Right lobe of liver (tissue), 6 donors: Measurements from ENCODE around the gene MTUS2. TPM values are rescaled to one million over a fixed set of nuclear protein-coding genes. Genes with fewer than 3 reads are reported as not detected.

ENCODE experiments used
- ATAC-seq, 4 donors: fragments of 200-7000 bp; cut with Tn5 transposase; one replicate each; pipeline ENCODE4 v1.9.1; 2020; ENCODE audit warnings: mild to moderate bottlenecking in 4 of 4, moderate library complexity in 4 of 4
- DNase-seq, 3 donors: peaks; one replicate each; pipeline ENCODE4 v3.0.0-alpha.2; 2020
- H3K27ac ChIP-seq, 3 donors: fragments of 200-600 bp; one replicate each; pipeline ENCODE4 v1.8.0; 2022
- H3K27me3 ChIP-seq, 2 donors: fragments of 200-600 bp; one replicate each; pipeline ENCODE4 v1.8.0; 2022
- H3K36me3 ChIP-seq, 4 donors: fragments of 200-600 bp; sonication (generic) in 1 of 4; one replicate each; pipeline versions ENCODE4 v1.5.1 to v1.8.0; 2017 to 2022; ENCODE audit warnings: control low read depth in 1 of 4
- H3K4me1 ChIP-seq, 4 donors: fragments of 200-600 bp; sonication (generic) in 1 of 4; one replicate each; pipeline versions ENCODE4 v1.5.1 to v1.8.0; 2017 to 2022; ENCODE audit warnings: control low read depth in 1 of 4
- H3K4me3 ChIP-seq, 3 donors: fragments of 200-600 bp; one replicate each; pipeline ENCODE4 v1.8.0; 2022
- H3K9me3 ChIP-seq, 4 donors: fragments of 200-600 bp; sonication (generic) in 1 of 4; one replicate each; pipeline versions ENCODE4 v1.5.1 to v1.8.0; 2017 to 2022; ENCODE audit warnings: control low read depth in 1 of 4
- POLR2A ChIP-seq: fragments of 450-650 bp; IDR thresholded peaks from one replicate; pipeline ENCODE4 v1.6.1; 2017; ENCODE audit warnings: antibody characterized with exemption, mild to moderate bottlenecking
- WGBS: methylation state at CpG from one replicate; pipeline ENCODE4 v1.1.6; 2018; ENCODE audit warnings: low coverage, low lambda C conversion rate; ENCODE audit not compliant: insufficient coverage; ENCODE audit errors: missing lambda C conversion rate; 5-methylcytosine and 5-hydroxymethylcytosine counted together
- intact Hi-C, 2 donors: fragments of 100-400 bp; cut with DNase I; formaldehyde crosslinking; loops; one replicate each; pipeline versions ENCODE4 v1.11.2 to v1.14.1; 2022
- total RNA-seq, 6 experiments: library from RNA; depleted of rRNA in 2 of 6; stranded (reverse); fragments of >200 nt in 2 of 6; fragmentation: NEBNext Ultra II Directional in 3 of 6; extraction: Animal tissue kit (Norgen Biotek cat#: 25700) in 3 of 6; gene quantifications; one replicate each; pipeline versions ENCODE4 v1.1.0 to v1.2.4, GENCODE V29; 2016 to 2023
- TF ChIP-seq, protein P1 (sequence below), 4 donors: fragments of 200-600 bp in 3 of 4; fragments of 450-650 bp in 1 of 4; IDR thresholded peaks; one replicate each; pipeline versions ENCODE4 v1.5.1 to v1.8.0; 2016 to 2022; ENCODE audit warnings: antibody characterized with exemption in 4 of 4, mild to moderate bottlenecking in 2 of 4
- donor health status: DM: no; HTN: yes; CAD: no.
- donor health status: DM: no; HTN: no; CAD: no.
- donor health status: DM: no; HTN: no; CAD: no.
- donor health status: DM: no; HTN: yes; CAD: no.
- donor health status: DM: no; HTN: yes; CAD: no.

MTUS2 gene
- total RNA-seq, 6 experiments from 2014 or later, result 0.15 to 2.2 (median 0.98) TPM

- no peak for TF ChIP-seq POLR2A
- TF ChIP-seq, protein P1, sequence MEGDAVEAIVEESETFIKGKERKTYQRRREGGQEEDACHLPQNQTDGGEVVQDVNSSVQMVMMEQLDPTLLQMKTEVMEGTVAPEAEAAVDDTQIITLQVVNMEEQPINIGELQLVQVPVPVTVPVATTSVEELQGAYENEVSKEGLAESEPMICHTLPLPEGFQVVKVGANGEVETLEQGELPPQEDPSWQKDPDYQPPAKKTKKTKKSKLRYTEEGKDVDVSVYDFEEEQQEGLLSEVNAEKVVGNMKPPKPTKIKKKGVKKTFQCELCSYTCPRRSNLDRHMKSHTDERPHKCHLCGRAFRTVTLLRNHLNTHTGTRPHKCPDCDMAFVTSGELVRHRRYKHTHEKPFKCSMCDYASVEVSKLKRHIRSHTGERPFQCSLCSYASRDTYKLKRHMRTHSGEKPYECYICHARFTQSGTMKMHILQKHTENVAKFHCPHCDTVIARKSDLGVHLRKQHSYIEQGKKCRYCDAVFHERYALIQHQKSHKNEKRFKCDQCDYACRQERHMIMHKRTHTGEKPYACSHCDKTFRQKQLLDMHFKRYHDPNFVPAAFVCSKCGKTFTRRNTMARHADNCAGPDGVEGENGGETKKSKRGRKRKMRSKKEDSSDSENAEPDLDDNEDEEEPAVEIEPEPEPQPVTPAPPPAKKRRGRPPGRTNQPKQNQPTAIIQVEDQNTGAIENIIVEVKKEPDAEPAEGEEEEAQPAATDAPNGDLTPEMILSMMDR (IDR thresholded peaks at IDR 0.05), result no peak
- no peak overlapping the region for H3K27ac ChIP-seq
- ATAC-seq, result no peak
- H3K27me3 ChIP-seq, result no peaks in the 10 kb centered on the region
- intact Hi-C loops, result no loop called here
- no peak for DNase-seq
- no peaks in the 10 kb centered on the region for H3K4me1 ChIP-seq
- no peaks in the 10 kb centered on the region for H3K9me3 ChIP-seq
- H3K36me3 ChIP-seq, result no peaks in the 10 kb centered on the region
- no peak overlapping the region for H3K4me3 ChIP-seq
Measured at GRCh38 chr13:29457299-29457698, 637.2 kb downstream of the MTUS2 start.

GRCh38 chr13:29458419-29458818 lies 638.3 kb downstream of the MTUS2 start:
- no peak for TF ChIP-seq POLR2A
- TF ChIP-seq, protein P1 (IDR thresholded peaks at IDR 0.05), result no peak
- ATAC-seq (no peak), DNase-seq (no peak)
- no peak overlapping the region for H3K27ac ChIP-seq
- H3K27me3 ChIP-seq, result no peaks in the 10 kb centered on the region
- intact Hi-C loops, result no loop called here
- 100% methylated on average over 1 of the region's 1 CpG for WGBS
- H3K36me3 ChIP-seq, result no peaks in the 10 kb centered on the region
- no peak overlapping the region for H3K4me3 ChIP-seq
- H3K9me3 ChIP-seq, result no peaks in the 10 kb centered on the region
- H3K4me1 ChIP-seq, result no peaks in the 10 kb centered on the region

GRCh38 chr13:29459813-29460355 lies 639.7 kb downstream of the MTUS2 start:
- H3K27me3 ChIP-seq, result no peaks in the 10 kb centered on the region
- TF ChIP-seq POLR2A, result no peak
- TF ChIP-seq, protein P1 (IDR thresholded peaks at IDR 0.05), result no peak
- 94% methylated on average over 2 of the region's 2 CpGs for WGBS
- no peak overlapping the region for H3K4me3 ChIP-seq
- no peak overlapping the region for H3K27ac ChIP-seq
- no peaks in the 10 kb centered on the region for H3K9me3 ChIP-seq
- intact Hi-C loops, result no loop called here
- H3K36me3 ChIP-seq, result no peaks in the 10 kb centered on the region
- DNase-seq, result no peak
- ATAC-seq, result no peak
- no peaks in the 10 kb centered on the region for H3K4me1 ChIP-seq

GRCh38 chr13:29464105-29464679 lies 644.1 kb downstream of the MTUS2 start:
- Histone ChIP-seq H3K4me1 (no peaks in the 10 kb centered on the region), H3K9me3 (no peaks in the 10 kb centered on the region), H3K4me3 (no peak overlapping the region), H3K36me3 (no peaks in the 10 kb centered on the region), H3K27me3 (no peaks in the 10 kb centered on the region), H3K27ac (no peak overlapping the region)
- WGBS, result 63% methylated on average over 4 of the region's 4 CpGs
- intact Hi-C loops, result no loop called here
- no peak for TF ChIP-seq POLR2A
- TF ChIP-seq, protein P1 (IDR thresholded peaks at IDR 0.05), result no peak
- no peak for DNase-seq
- ATAC-seq, result no peak
